GM21723 (cell line): Measurements from ENCODE around the gene BCAS1.
A peak's percentile ranks its signal among the peaks of the same experiment; 100 is the strongest.

ENCODE experiments used
- ATAC-seq: cut with Tn5 transposase; IDR thresholded peaks from one replicate; pipeline ENCODE4 v1.9.1; 2021; ENCODE audit warnings: mild to moderate bottlenecking, moderate library complexity; ENCODE audit not compliant: unreplicated experiment

Gene BCAS1

GRCh38 chr20:54056762-54057639, 13.4 kb downstream of the BCAS1 start:
- no peak for ATAC-seq

- no peak for ATAC-seq
These were observed 15.9 kb downstream of the BCAS1 start for GRCh38 chr20:54054516-54054915.

GRCh38 chr20:54051068-54051467, 19.3 kb downstream of the BCAS1 start:
- ATAC-seq: no peak

GRCh38 chr20:54048891-54049545, 21.4 kb downstream of the BCAS1 start:
- ATAC-seq: no peak

GRCh38 chr20:54048481-54048880, 21.9 kb downstream of the BCAS1 start:
- ATAC-seq: no peak

GRCh38 chr20:54047720-54048119, 22.7 kb downstream of the BCAS1 start:
- ATAC-seq: no peak

- no peak for ATAC-seq
These were observed 23.3 kb downstream of the BCAS1 start for GRCh38 chr20:54047048-54047447.

- peak; percentile 68 for ATAC-seq
These were observed 26.2 kb downstream of the BCAS1 start for GRCh38 chr20:54044156-54044555.

GRCh38 chr20:54043076-54043967, 27.1 kb downstream of the BCAS1 start:
- ATAC-seq: no peak

- ATAC-seq: no peak
These were observed 28.4 kb downstream of the BCAS1 start for GRCh38 chr20:54042021-54042420.

- no peak for ATAC-seq
These were observed 29.1 kb downstream of the BCAS1 start for GRCh38 chr20:54041336-54041735.

- no peak for ATAC-seq
These were observed 29.9 kb downstream of the BCAS1 start for GRCh38 chr20:54040531-54040930.

- no peak for ATAC-seq
These were observed 31.4 kb downstream of the BCAS1 start for GRCh38 chr20:54038961-54039360.

- ATAC-seq: no peak
These were observed 32.9 kb downstream of the BCAS1 start for GRCh38 chr20:54037525-54037924.

GRCh38 chr20:54029643-54030042, 40.8 kb downstream of the BCAS1 start:
- no peak for ATAC-seq

- no peak for ATAC-seq
These were observed 41.2 kb downstream of the BCAS1 start for GRCh38 chr20:54029176-54029575.

GRCh38 chr20:54028276-54029011, 42.0 kb downstream of the BCAS1 start:
- ATAC-seq: no peak

- ATAC-seq: no peak
These were observed 42.7 kb downstream of the BCAS1 start for GRCh38 chr20:54027704-54028103.

- no peak for ATAC-seq
These were observed 43.9 kb downstream of the BCAS1 start for GRCh38 chr20:54026295-54027064.

- no peak for ATAC-seq
These were observed 45.1 kb downstream of the BCAS1 start for GRCh38 chr20:54025251-54025771.
